Skin epidermis (tissue), 12 donors: Measurements from ENCODE around the gene SLC39A7.

Experiments used
- H3K27ac ChIP-seq, 21 experiments: fragments of 200-600 bp; sonication (generic) in 11 of 21; one replicate each; pipeline ENCODE4 v1.5.0; 2020; ENCODE audit warnings: mild to moderate bottlenecking in 3 of 21, inconsistent platforms in 2 of 21, moderate library complexity in 2 of 21
- H3K4me3 ChIP-seq, 7 experiments: fragments of 200-600 bp; sonication (generic) in 2 of 7; one replicate each; pipeline ENCODE4 v1.5.0; 2020; ENCODE audit warnings: inconsistent platforms in 2 of 7, mild to moderate bottlenecking in 2 of 7, moderate library complexity in 1 of 7

Gene SLC39A7

DNA sequence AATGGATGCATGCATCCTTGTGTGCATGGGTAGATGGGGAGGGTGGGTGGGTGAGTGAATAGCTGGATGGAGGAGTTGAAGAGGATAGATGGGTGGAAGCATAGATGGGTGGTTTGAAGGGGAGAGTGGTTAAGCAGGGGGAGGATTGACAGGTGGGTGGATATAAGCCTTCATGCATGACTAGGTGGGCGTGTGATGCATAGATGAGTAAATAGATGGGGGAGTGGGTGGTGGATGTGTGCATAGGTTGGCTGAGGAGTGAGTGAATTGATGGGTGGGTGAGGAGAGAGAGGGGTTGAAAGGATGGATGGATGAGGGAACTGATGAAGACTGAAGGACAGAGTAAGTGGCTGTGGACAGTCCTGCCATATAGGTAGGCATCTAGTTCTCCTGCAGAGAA, 12.9 kb upstream of the SLC39A7 start:
- Histone ChIP-seq H3K27ac (no peak overlapping the region), H3K4me3 (no peak overlapping the region)

DNA sequence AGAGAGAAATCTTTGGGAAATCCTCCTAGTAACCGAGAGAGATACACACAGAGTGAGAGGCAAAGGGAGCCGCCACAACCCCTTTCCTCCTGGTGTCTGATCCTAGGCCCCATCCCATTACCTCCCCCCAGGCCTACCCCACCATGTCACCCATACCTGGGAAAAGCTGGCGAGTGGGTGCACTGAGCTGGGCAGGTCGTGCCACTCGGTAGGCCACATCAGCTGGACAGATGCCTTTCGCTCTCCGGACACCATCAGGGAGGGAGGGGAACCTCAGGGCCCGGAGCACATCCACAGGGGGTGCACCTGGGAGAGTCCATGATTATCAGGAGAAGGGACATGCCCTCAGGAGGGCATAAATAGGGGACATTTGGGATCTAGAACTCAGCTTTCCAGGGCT, 11.5 kb upstream of the SLC39A7 start:
- Histone ChIP-seq H3K27ac (no peak overlapping the region), H3K4me3 (no peak overlapping the region)

DNA sequence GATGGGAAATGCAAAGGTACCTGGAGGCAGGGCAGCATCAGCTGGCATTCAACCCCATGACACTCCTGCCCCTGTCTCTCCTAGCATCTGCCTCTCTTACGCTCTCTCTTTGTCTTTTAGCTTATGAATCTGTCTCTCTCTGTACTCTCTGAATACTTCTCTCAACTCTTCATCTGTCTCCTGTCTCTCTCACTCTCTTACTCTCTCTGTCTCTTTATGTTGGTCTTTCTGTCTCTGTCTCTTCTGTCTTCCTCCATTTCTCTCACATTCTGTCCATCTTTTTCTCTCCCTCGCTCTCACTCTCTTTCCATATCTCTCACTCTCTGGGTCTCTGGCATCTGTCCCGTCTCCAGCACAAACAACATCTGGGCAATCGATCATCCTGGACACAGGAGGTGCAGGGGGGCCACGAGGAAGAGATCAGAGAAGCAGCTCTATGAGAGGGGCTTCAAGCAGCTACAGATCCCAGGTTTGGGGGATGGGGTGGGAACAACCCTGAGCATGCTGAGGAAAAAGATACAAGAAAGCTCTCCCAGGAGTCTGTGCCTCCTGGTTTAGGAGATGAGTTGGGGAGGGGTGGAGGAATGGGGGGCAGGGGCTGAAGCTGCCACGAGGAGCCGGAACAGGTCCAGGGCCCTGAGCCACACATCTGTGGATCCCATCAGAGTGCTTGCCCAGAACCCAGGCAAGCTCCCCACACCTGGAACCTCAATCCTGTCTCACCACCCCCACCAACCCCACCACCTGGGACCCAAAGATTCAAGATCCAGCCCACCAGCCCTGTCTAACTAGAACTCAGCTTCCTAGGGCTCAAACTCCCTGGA, 10.8 kb upstream of the SLC39A7 start:
- Histone ChIP-seq H3K27ac (no peak overlapping the region), H3K4me3 (no peak overlapping the region)

DNA sequence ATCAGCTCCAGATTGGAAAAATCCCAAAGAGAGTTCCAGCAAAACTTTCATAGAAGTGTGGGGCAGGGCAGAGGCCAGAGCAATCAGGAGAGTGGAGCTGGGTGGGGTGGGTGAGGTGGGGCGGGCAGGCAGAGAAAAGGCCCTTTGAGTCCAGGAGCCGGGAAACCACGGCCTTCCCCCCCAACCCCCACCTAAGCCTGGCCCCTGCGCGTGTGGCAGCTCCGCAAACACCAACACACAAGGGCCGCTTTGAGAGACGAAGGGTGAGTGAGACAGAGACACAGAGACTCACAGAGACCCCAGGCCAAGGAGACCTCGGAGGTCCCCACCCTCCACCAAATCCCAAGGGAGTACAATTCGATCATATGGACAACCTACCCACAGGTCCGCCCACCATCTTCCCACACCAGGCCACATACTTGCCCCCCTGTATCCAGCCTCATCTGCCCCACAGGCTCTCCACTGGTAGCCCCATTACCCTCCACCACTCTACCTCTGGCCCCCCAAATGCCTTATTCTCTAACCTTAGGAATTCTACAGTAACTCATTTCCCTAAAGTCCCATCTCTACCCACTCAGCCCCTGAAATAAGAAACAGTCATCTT, 10.1 kb upstream of the SLC39A7 start:
- Histone ChIP-seq H3K4me3 (no peak overlapping the region), H3K27ac (no peak overlapping the region)

DNA sequence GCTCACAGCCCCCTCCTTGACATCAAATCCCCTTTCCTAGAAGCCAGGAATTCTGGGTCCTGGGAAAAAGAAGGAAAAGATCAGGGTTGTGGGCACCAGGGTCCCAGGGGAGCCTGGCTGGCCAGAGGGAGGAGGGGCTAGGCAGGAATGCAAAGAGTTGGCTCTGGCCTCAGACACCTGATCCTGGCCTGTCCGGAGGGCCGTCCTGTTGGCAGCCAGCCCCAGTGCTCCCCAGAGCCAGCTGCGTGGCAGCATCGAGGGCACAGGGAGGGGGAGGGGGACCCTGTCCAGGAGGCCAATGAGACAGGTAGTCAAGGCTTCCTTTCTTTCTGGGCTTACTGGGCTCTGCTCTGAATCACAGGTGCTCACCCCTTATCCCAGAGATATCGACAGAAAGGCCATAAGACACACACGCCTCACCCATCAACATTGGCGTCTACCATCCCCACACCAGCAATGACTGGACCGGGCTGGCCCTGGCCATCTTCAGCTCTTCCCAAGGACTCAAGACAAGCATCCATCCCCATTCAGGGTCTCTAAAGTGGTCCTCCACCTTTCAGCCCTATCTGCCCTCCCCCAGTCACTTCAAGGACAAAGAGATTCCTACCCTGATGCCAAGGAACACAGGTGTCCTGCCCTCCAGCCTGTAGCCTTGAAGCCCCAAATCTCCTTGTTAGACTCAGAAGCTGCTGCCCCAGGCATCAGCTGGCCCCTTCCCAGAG, 9.1 kb upstream of the SLC39A7 start:
- no peak overlapping the region for H3K27ac ChIP-seq
- no peak overlapping the region for H3K4me3 ChIP-seq

DNA sequence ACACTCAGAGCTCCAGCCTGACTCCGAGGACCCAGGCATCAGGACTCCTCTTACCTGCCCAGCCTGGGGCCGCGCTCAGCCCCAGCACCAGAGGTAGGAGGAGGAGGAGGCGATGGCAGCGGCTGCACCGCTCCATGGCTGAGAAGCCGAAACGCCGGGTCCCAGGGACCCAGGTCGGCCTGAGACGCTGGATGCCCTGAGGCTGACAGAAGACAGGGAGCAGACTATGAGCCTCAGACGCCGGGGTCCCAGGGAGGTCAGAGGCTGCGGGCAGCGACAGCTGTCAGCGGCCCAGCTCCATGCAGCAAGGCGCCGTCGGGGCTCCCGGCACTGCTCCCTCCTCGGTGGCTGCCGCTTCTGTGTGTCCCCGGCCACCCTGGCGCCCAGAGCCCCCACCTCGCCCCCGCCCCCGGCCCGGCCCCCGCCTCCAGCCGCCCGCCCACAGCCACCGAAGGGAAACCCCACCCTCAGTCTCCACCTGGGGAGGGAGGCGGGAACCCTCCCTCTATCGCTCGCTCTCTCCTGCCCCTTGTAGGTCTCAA, 8.5 kb upstream of the SLC39A7 start, which contains the start of gene COL11A2:
COL11A2 (minus strand) TSS at position 363 of the 542 bp plus-strand sequence; CDS start at position 136, 227 bp downstream.
- H3K27ac ChIP-seq: peak within 1 kb of the TSS in 4 of 21 experiments; percentile 42 to 76 (median 58)
- peak within 1 kb of the TSS in 5 of 7 experiments; percentile 4 to 33 (median 19) for H3K4me3 ChIP-seq

DNA sequence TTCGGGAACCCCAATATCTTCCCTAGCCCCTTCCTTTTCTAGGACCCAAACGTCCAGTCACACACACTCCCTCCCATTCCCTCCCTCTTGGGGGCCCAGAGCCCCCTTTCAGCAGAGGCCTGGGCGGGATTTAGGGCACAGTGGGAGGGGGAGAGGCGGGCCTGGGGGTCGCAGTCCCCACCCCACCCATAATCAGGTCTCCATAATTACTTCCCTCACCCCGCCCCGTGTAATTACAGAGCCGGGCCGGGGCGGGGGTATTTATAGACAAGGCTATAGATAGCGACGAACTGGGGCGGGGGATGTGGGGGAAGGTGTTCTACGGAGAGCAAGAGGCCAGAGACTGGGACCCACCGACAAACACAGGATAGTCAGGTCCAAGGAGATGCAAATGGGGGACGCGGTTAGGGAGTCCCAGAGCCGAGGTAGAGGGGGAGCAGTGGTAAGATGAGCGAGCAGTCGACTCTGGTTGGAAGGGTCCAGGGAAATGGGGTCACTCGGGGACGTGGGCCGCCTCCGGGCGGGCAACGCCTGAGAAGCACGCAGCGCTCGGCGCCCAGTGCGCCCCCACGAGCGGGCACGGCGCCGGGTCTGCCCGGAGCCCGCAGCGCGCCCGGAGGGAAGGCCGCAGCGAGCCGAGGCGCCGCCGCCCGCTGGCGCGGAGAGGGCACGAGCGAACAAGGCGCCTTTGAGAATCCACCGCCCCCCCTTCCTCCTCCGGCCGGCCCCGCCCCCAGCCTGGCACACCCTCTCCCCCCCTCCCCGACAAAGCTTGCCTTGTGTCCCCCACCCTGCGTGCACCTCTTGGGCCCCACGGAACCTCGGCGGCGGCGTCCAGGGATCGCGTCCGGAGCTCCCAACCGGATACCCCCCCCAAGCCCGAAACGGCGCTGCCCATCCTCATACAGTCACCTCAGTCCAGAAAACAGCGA, 7.7 kb upstream of the SLC39A7 start:
- H3K27ac ChIP-seq: peak overlapping the region in 4 of 21 experiments; percentile 42 to 76 (median 58)
- peak overlapping the region in 5 of 7 experiments; percentile 4 to 33 (median 19) for H3K4me3 ChIP-seq

DNA sequence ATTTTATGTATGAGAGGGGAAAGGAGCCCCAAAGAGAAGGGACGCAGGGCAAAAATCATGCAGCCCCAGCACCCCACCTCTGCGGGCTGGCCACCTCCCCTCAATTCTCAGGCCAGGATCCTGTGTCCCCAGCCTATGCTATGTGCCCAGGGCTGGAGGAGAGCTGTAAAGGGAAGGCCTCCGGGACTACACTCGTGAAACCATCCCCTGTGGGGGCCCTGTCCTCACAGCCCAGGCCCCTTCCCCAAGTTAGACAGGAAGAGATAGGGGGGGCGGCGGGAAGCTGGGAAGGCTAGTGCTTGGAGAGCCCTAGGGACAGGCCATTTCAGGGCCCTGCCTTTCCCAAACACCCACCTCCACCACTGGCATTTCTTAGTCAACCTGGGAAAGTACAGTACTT, 7.0 kb upstream of the SLC39A7 start:
- Histone ChIP-seq H3K4me3 (no peak overlapping the region), H3K27ac (peak overlapping the region in 4 of 21 experiments; percentile 19 to 76 (median 54))

DNA sequence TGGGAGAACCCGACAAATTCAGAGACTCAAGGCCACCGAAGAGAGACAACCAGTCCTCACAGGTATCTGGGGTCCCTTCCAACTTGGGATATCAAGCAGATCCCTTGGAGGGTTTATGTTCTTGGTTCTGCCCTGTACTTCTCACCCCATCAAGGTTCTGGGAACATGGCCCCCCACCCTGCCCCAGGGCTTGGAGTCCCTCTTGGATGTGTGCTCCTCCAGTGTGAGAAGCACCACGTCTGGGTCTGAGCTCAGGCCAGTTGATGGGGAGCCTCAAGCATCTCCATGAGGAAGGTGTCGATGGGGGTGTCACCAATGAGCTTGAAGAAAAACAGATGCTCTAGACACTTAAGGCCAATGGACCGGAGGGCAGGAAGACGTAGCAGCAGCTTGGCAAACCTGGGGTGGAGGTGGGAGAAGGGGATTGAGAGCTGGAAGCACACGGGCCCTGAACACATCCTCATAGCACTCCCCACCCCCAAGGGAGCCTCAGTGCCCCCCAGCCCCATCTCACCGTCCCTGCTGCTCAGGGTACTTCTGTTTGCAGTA, 6.2 kb upstream of the SLC39A7 start:
- Histone ChIP-seq H3K4me3 (no peak overlapping the region), H3K27ac (no peak overlapping the region)

DNA sequence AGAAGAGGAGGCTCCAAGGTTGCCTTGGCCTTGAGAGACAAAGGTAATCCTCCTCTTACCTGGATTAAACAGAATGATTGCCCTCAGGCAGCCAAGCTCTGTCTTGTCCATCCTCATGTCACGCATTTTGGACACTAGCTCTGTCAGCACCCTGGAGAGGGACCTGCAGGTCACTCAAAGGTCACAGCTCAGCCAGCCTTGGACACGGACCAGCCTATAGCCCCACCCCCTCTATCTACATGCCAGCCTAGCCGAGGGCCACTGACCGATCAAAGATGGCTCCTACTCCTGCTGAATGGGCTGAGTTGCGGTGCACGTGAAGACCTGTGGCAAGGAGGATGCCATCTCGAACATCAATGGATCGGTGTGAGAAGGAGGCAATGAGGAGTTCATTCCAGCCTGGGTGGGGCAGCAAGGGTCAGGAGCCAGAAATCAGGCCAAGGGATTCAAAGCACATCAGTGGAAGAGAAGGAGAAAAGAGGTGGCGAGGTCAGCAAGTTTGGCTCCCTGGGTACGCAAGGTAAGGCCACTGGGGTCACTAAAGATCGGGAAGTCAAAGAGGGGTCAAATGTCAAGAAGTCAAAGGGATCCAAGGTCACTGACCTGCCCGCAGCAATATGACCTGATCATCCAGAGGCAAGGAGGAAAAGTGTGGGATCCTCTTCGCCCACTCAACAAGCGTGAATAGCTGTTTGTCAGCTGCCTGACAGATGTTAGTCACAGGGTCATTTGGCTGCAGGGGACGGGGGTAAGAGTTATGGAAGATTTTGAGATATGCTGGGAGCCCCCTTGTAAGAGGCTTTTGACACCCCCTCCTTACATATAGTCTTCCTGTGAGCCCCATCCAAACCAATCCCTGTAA, 5.1 kb upstream of the SLC39A7 start:
- no peak overlapping the region for H3K4me3 ChIP-seq
- no peak overlapping the region for H3K27ac ChIP-seq

DNA sequence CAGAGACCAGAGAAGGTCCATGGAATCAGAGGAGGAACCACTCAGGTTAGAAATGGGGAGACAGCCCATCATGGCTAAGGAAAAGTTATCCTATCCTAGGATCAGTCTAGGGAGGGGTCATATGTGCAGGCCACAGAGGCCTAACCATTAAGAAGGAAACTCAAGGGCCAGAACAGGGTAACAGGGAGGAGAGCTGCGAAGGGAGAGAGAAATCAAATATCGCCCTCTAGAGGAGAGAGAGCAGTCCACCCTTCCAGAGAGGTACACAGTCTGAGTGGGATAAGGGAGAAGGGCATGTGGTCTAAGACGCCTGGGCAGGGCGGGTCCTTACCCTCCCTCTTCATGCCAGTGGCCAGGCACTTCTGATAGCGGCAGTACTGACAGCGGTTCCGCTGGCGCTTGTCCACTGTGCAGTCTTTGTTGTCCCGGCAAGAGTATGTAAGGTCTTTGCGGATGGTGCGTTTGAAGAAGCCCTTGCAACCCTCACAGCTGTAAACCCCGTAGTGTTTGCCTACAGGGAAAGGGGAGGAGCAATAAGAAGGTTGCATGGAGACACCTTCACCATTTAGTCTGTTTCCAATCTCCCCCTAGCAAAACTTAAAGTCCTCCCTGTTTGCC, 3.1 kb upstream of the SLC39A7 start:
- no peak overlapping the region for H3K4me3 ChIP-seq
- H3K27ac ChIP-seq: peak overlapping the region in 3 of 21 experiments; percentile 12 to 39 (median 37)

DNA sequence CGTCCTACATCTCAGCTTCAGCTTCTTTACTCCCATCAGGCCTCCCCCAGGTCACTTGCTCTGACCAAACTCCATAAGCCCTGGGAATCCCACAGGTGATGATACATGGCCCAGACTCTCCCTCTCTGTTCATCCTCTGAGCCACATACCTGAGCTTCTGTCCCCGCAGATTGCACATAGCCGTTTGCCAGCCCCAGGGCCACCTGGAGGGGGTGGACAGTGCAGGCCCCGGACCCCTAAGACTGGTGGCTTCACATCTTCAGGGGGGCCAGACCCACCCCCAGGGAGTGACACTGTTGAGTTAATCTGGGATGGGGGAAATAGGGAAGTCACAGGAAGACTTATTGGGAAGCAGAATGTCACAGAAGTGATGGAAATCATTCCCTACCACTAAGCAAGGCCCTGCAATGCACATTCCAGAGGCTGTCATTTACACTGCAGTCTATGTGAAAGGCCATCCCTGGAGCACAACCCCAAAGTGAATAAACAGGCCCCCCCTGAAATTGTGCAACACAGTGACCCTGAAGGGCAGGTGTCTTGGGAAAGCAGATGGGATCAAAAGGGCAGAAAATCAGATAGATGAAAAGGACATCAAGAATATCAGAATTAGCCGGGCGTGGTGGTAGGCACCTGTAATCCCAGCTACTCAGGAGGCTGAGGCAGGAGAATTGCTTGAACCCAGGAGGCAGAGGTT, 2.4 kb upstream of the SLC39A7 start:
- no peak overlapping the region for H3K4me3 ChIP-seq

DNA sequence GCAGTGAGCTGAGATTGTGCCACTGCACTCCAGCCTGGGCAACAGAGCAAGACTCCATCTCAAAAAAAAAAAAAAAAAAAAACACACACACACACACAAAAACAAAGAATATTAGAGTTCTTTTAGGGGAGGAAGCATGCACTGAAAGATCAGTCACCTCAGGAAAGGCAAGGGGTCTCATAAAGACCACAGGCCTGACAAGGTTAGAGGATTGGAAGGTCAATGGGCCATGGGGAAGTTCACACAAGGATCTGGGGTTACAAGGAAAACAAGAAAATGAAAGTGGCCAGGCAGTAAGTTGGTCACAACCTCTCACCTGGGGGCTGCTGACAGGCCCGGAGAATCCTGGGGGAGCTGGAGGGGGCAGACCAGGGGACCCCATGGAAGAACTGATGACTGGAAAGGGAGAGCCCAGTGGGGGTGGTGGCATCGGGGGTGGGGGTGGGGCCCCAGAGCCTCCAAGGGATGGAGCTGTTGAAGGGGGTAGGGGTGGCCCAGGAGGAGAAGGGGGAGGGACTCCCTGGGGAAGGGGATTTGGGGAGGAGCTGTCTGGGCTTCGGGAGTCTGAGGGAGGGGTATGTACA, 1.7 kb upstream of the SLC39A7 start:
- Histone ChIP-seq H3K27ac (peak overlapping the region in 13 of 21 experiments; percentile 95 to 99 (median 97)), H3K4me3 (peak overlapping the region in 6 of 7 experiments; percentile 62 to 95 (median 80))

More for the DNA sequence above, 2.4 kb upstream of the SLC39A7 start:
- peak overlapping the region in 3 of 21 experiments; percentile 12 to 39 (median 37) for H3K27ac ChIP-seq

DNA sequence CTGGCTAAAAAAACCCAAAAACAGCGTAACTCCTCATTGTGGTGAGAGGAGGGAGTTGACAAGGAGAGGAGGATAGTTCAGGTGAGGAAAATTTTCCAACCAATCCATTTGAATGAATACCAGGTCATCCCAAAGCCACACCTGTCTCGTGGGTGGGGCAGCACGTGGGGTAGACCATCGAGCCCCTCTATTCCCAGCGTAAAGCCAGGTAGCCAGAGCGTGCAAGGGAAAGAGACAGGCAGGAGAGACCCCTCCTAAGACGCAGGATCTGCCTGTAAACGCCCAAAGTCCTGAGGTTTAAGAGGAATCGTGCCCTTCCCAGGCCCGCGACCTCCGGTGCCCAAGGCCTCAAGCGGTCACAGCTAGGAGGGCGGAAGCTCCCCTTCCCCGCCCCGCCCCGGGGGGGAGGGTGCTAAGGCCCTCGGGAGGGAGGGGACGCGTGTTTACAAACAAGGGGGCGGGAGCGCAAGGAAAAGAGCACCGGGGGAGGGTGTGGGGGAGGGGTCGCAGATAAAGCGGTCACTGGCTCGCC, 914 bp upstream of the SLC39A7 start:
- H3K27ac ChIP-seq: peak overlapping the region; percentile 89 to 99 (median 97)
- H3K4me3 ChIP-seq: peak overlapping the region; percentile 62 to 95 (median 84)

DNA sequence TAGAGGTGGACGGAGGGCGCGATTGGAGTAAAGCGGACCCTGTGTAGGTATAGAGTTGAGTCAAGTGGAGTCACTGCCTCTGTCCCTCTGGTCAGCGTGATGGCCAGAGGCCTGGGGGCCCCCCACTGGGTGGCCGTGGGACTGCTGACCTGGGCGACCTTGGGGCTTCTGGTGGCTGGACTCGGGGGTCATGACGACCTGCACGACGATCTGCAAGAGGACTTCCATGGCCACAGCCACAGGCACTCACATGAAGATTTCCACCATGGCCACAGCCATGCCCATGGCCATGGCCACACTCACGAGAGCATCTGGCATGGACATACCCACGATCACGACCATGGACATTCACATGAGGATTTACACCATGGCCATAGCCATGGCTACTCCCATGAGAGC, 479 bp downstream of the SLC39A7 start:
- H3K27ac ChIP-seq: peak overlapping the region; percentile 31 to 99 (median 97)
- peak overlapping the region; percentile 62 to 95 (median 84) for H3K4me3 ChIP-seq

DNA sequence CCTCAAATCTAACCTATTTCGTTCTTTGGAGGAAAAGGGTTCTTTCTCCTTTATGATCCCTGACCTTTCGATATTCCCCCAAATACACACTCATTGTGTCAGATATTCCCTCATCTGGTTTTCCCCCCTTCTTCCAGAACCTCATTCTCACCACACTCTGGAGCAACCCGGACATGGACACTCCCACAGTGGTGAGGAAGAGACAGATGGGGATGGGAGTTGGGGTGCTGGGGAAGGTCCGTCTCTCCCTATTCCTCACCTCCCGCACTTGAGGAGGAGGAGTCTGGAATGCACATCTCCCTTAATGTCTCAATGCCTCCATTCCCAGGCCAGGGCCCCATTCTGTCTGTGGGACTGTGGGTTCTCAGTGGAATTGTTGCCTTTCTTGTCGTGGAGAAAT, 1.3 kb downstream of the SLC39A7 start:
- Histone ChIP-seq H3K4me3 (peak overlapping the region; percentile 62 to 95 (median 84)), H3K27ac (peak overlapping the region in 3 of 21 experiments; percentile 99)
